ENCODE results near the gene GLRX5. TPM values are rescaled to one million over a fixed set of nuclear protein-coding genes. Genes with fewer than 3 reads are reported as not detected.

Gene GLRX5
- total and polyA plus RNA-seq, 2 experiments from 2014 or later = 50.2 to 181 TPM

GRCh38 chr14:95545515-95546168, 10.8 kb downstream of the GLRX5 start:
- Histone ChIP-seq H3K27ac (no peak overlapping the region), H3K4me3 (no peak overlapping the region), H3K27me3 (no peaks in the 10 kb centered on the region), H3K36me3 (peaks cover 10% of the 10 kb centered on the region), H3K9me3 (ENCODE audit: low read depth) (no peaks in the 10 kb centered on the region), H3K4me1 (ENCODE audit: low read depth) (no peaks in the 10 kb centered on the region)
- DNase-seq (ENCODE audit: low read depth in 1 of 2, low spot score in 1 of 2) = peak in 1 of 2 donors; percentile 77
- no peak for TF ChIP-seq CTCF (IDR thresholded peaks at IDR 0.05; ENCODE audit: low read depth, low read length)

GRCh38 chr14:95547272-95547625, 12.4 kb downstream of the GLRX5 start:
- no peaks in the 10 kb centered on the region for H3K9me3 ChIP-seq (ENCODE audit: low read depth)
- H3K27ac ChIP-seq = no peak overlapping the region
- peaks cover 10% of the 10 kb centered on the region for H3K36me3 ChIP-seq
- no peak overlapping the region for H3K4me3 ChIP-seq
- H3K4me1 ChIP-seq (ENCODE audit: low read depth) = no peaks in the 10 kb centered on the region
- DNase-seq (ENCODE audit: low read depth in 1 of 2, low spot score in 1 of 2) = no peak
- no peaks in the 10 kb centered on the region for H3K27me3 ChIP-seq
- TF ChIP-seq CTCF (IDR thresholded peaks at IDR 0.05; ENCODE audit: low read depth, low read length) = no peak

GRCh38 chr14:95547626-95548327, 12.9 kb downstream of the GLRX5 start:
- no peak for TF ChIP-seq CTCF (IDR thresholded peaks at IDR 0.05; ENCODE audit: low read depth, low read length)
- Histone ChIP-seq H3K27me3 (no peaks in the 10 kb centered on the region), H3K9me3 (ENCODE audit: low read depth) (no peaks in the 10 kb centered on the region), H3K36me3 (peaks cover 10% of the 10 kb centered on the region), H3K27ac (no peak overlapping the region), H3K4me3 (no peak overlapping the region), H3K4me1 (ENCODE audit: low read depth) (no peaks in the 10 kb centered on the region)
- peak in 1 of 2 donors; percentile 55 for DNase-seq (ENCODE audit: low read depth in 1 of 2, low spot score in 1 of 2)

- no peak overlapping the region for H3K4me3 ChIP-seq
- no peaks in the 10 kb centered on the region for H3K9me3 ChIP-seq (ENCODE audit: low read depth)
- H3K27me3 ChIP-seq = no peaks in the 10 kb centered on the region
- no peak for DNase-seq (ENCODE audit: low read depth in 1 of 2, low spot score in 1 of 2)
- H3K4me1 ChIP-seq (ENCODE audit: low read depth) = no peaks in the 10 kb centered on the region
- peaks cover 10% of the 10 kb centered on the region for H3K36me3 ChIP-seq
- TF ChIP-seq CTCF (IDR thresholded peaks at IDR 0.05; ENCODE audit: low read depth, low read length) = no peak
- H3K27ac ChIP-seq = no peak overlapping the region
Measured at GRCh38 chr14:95548328-95548929, 13.6 kb downstream of the GLRX5 start.

GRCh38 chr14:95549656-95550585, 15.1 kb downstream of the GLRX5 start:
- no peaks in the 10 kb centered on the region for H3K36me3 ChIP-seq
- H3K9me3 ChIP-seq (ENCODE audit: low read depth) = no peaks in the 10 kb centered on the region
- no peaks in the 10 kb centered on the region for H3K27me3 ChIP-seq
- no peak for TF ChIP-seq CTCF (IDR thresholded peaks at IDR 0.05; ENCODE audit: low read depth, low read length)
- no peak overlapping the region for H3K27ac ChIP-seq
- H3K4me1 ChIP-seq (ENCODE audit: low read depth) = no peaks in the 10 kb centered on the region
- DNase-seq (ENCODE audit: low read depth in 1 of 2, low spot score in 1 of 2) = no peak
- H3K4me3 ChIP-seq = no peak overlapping the region
